GM12892 (cell line): Measurements from ENCODE around the gene XDH.

Source experiments
- DNase-seq: peaks from one replicate; pipeline ENCODE4 v3.0.0; 2011; ENCODE audit not compliant: insufficient read length
- FAIRE-seq: peaks from 2 replicates; lab custom pipeline; 2011; peaks lifted over from hg19 to GRCh38; lab: Jason Lieb, UNC
- POLR2A ChIP-seq: IDR thresholded peaks from 2 replicates; pipeline ENCODE4 v1.6.1; 2011; ENCODE audit warnings: low read depth, low read length, control low read depth
- POLR2AphosphoS5 ChIP-seq: IDR thresholded peaks from 2 replicates; pipeline ENCODE4 v1.6.1; 2011; ENCODE audit warnings: low read depth, low read length, control low read depth
- TAF1 ChIP-seq: IDR thresholded peaks from 2 replicates; pipeline ENCODE4 v1.6.1; 2011; ENCODE audit warnings: low read depth, mild to moderate bottlenecking, control low read depth, low read length, borderline replicate concordance

XDH gene

DNA sequence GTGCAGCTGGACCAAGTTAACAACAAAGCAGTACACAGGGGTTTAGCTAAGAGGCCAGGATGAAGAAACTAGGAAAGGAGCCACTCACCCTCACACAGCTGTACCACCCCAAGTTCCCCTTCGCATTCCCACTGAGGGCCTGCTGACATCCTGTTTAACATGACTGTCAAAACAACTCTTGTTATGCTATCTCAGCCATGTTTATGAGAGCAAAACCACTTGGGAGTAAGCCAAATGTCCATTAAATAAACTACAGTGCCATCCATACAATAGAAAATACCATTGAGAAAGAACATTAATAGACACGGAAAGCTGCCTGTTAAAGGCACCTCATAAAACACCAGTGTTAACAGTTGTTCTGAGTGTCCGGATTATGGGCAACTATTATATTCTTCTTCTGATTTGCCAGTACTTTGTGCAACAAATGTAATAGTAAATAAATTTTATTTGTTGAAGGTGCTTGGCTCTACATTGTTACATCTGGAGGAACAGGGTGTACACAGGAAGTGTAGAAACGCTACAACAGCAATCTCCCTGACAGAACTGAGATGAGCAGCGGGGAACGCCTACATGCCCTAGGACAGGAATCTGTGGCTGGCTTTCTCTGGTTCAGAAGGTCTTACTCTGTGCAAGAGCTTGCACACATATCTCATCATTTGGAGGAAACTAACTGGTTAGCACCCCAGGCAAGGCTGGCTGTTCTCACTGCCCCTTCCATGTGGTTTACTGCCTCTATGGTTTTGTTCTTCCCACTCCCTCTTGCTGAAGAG, 95.0 kb downstream of the XDH start:
- FAIRE-seq (peak; percentile 44), DNase-seq (no peak)
- TF ChIP-seq POLR2A (no peak), POLR2AphosphoS5 (no peak), TAF1 (no peak)

DNA sequence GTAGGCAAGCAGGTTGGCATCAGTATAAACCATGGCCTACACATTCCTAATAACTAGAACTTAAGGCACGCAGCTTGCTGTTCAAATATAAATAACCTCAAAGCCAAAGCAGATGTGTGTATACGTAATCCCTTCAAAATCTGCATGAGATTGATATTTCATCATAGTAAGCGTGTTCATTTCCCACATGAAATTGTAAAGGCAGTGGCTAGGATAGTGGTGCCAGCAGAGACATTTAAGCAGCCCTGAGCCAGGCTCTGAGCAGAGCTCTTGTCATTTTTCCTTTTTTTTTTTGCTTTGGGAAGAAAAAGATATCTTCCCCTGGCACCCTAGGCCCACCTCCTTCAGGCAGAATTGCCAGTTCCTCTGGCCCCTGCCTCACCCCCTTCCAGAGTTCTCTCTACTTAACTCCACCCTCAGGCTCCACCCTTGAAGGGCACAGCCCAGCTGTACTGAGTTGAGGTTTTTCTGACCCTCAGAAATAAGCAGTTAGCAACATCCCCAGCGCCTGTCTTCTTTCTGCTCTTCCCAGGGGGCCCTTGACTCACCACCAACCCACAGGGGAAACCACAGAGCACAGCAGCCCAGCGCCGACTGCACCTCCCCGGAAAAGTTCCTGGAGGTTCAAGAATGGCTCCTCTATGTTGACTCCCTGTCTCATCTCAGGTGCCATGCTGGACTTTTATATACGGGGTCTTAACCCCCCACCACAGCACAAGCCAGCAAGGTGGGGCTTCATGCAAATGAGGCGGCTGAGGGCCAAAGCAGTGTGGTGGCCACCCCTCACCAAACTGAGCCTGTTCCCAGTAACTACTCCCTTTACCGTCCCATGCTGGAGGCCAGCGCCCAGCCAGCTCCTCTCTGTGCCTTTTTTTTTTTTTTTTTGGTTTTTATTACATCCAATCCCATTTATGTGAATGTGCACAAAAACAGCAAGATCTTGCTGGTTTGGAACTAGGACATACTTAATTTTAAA, 95.9 kb downstream of the XDH start:
- DNase-seq (no peak), FAIRE-seq (peak; percentile 33)
- TF ChIP-seq TAF1 (no peak), POLR2AphosphoS5 (no peak), POLR2A (no peak)

DNA sequence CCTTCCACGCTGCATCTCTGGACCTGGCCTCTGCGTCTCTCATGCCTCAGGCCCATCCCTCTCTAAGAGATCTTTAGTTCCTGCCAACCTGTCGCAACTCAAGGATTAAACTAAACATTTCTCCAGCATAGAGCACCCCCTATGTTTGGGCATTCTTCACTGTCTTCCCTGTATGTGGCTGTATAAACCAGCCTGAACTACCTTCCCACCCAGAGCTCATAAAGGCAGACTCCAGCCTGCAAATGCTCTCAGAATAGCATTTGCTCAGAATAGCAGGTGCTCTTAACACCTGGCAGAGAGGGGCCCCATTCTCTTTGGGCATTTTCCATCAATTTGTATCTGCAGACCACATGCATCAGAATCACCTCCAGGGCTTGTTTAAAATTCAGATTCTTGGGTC, 97.1 kb downstream of the XDH start:
- FAIRE-seq (no peak), DNase-seq (no peak)
- TF ChIP-seq TAF1 (no peak), POLR2AphosphoS5 (no peak), POLR2A (no peak)

DNA sequence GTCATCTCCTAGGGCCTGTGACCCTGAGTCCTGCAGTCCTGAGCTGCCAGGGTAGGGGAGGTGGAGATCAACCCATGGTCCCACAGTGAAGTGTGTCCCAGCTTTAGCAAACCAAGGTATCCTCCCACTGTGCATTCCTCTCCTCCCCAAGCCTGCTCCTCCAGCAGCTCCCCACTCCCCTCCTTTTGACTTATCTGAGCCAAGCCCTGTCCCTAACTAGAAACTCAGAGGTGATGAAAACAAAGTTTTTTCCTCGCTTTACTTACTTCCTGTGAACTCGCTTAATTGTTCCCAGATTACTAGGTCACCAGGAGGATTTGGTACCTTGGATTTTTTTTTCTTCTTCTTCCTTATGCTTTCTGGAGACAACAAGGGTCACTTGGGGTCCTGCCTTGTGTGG, 99.8 kb downstream of the XDH start:
- FAIRE-seq = no peak
- TF ChIP-seq POLR2A (no peak), POLR2AphosphoS5 (no peak), TAF1 (no peak)
- DNase-seq = no peak

DNA sequence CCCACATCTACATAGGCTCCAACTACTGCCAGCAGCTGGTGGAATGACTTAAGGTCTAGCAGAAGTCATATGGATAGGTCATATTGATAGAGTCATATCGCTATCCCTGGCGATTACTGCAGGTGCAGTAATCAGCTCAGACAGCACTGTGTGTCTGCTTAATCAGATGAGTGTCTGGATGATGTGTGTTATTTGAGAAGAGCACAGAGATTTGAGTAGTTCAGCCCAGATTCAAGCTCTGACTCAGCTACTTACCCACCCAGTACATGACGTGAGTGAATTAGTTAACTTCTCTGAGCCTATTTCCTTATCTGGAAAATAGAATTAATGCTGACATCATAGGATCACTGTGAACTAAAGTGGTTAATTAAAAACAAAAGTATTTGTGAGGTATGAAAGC, 101.6 kb downstream of the XDH start:
- no peak for FAIRE-seq
- DNase-seq = no peak
- no peak for TF ChIP-seq TAF1
- no peak for TF ChIP-seq POLR2AphosphoS5
- TF ChIP-seq POLR2A = no peak

DNA sequence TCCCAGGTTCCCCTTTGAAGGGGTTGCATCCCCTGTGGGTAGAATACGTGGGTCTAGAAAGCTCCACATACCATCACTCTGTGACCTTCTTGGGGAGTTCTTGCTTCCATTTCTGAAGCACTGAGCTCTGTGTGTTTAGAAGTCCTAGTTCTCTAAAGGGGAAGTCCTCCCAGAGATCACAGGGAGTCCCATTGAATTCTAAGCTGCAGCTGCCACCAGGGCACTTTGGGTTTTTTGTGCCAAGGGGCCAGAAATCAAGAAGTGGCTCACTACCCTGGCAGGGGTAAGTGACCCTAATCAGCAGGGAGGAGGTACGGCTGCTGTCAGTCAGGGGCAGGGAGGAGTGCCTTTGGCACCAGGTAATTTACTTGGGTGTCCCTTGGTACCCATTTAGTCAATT, 109.7 kb downstream of the XDH start:
- DNase-seq (no peak), FAIRE-seq (no peak)

DNA sequence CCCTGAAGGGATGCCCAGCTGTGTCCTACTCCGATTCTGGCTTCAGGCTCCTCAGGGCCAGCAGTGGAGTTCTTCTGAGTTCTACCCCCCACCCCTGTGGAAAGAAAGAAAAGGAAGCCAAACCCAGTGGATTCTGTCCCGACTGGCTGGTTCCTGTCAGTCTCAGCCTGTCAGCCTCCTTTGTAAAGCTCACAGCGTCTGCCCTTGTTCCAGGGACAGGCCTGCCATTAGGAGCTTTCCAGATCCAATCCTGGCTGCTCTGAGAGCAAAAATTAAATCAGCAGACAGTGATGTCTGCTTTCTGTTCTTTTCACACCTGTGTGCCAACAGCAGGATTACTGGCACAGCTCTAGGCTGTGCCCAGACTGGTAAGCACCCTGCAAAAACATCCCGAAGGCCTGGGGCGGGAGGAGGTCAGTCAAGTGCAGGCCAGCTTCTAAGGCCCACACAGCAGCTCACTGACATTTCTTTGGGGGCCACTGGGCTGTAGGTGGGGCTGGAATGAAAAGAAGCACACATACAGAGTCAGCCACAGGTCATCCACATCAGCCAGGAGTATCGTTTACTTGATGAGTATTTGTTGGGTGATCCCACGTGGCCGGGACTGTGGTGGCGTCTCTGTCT, 111.5 kb downstream of the XDH start:
- TF ChIP-seq TAF1 = no peak
- FAIRE-seq = no peak
- no peak for DNase-seq

More for the DNA sequence above, 109.7 kb downstream of the XDH start:
- TF ChIP-seq TAF1 = no peak
- TF ChIP-seq POLR2A = no peak
- TF ChIP-seq POLR2AphosphoS5 = no peak

DNA sequence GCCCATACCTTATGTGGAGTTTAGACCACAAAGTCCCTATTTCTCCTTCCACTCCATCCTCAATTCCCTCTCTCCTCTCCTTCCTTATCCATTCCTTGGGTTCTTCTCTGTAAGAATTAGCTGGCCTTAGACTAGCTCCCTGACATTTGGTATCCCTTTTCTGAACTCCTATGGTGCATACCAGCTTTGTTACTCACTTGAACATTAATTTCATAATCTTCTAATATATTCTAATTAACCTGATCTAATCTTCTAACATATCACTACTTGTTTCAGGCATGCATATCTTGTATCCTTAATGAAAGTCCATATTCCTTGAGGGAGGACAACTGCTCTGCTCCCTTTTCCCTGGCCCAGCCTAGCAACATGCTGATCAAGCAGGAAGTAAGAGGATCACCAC, 114.2 kb downstream of the XDH start:
- DNase-seq (no peak), FAIRE-seq (no peak)
- TF ChIP-seq POLR2AphosphoS5 (no peak), TAF1 (no peak), POLR2A (no peak)

DNA sequence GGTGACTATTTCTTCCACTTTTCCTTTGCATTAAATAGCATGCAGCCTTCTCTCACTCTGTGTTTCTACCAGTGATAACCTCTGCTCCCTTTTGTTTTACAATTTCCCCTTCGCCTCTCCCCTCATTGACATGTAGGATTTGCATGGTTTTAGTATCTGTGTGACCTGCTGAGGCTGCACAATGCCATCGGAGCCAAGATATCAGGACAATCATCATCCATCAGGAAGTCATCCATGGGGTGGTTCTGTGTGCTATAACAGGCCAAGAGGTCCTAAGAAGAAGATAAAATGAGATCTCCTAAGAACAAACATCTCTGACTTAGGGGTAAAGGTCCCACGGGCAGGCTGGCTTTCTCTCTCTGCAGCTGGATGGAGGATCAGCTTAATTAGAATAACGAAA, 115.0 kb downstream of the XDH start:
- FAIRE-seq (peak; percentile 9), DNase-seq (no peak)
- TF ChIP-seq TAF1 (no peak), POLR2A (no peak), POLR2AphosphoS5 (no peak)

DNA sequence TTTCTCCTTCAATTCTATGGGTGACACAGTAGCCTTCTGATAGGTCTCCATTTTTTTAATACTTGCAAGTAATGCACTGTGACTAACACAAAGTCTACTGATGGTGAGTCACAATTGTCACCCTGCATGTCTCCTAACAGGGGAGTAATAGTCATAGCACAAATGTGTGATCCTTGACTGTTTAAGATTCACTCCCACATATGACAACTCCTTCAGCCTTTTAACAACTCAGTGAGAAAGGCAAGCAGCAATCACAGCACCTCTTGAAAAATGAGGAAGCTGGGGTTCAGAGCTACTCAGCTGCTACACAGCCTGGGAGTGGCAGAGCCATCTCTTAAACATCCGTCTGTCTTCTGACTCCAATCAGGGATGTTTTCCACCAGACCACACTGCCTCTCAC, 116.8 kb downstream of the XDH start:
- DNase-seq (no peak), FAIRE-seq (no peak)
- TF ChIP-seq TAF1 = no peak
- TF ChIP-seq POLR2A = no peak
- no peak for TF ChIP-seq POLR2AphosphoS5

DNA sequence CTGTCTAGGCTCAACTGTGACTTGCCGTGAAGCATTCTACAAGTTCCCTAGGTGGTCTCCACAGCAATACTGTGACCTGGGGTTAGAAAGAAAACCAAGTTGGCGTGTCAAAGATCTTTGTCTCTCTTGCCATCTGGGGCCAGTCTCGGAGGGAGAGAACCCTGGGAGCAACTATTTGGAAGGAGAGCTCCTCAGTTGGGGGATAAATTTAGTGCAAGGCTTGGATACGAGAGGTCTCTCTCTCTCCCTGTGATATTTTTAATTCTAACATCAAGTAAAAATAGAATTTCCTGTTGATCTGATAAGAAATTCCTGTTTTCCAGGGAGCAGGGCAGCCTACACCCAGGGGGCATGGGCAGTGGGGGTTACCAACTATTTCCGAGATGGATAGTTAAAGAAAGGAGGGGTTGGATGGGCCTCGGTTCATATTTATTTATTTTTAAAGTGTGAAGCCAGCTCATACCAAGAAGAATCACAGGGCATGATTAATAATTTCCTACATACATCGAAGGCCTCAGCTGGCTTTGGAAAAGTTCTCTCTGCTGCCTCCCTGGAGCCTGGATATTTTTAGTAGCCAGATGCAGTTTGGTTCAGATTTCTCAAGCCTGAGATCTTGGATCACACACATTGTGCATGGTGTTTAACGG, 117.8 kb downstream of the XDH start:
- TF ChIP-seq POLR2A = no peak
- TF ChIP-seq TAF1 = no peak
- TF ChIP-seq POLR2AphosphoS5 = no peak
- FAIRE-seq = no peak
- no peak for DNase-seq
